Body of pancreas (tissue), 4 donors: ENCODE measurements around the gene CBY1. TPM values are rescaled to one million over a fixed set of nuclear protein-coding genes. Genes with fewer than 3 reads are reported as not detected.
A peak's percentile ranks its signal among the peaks of the same experiment; 100 is the strongest.

ENCODE experiments used
- ATAC-seq: fragments of 150-250 bp; one replicate; pipeline ENCODE4 v1.9.1; 2016
- DNase-seq, 4 donors: peaks; one replicate each; pipeline ENCODE4 v3.0.0-alpha.2; 2019
- H3K27ac ChIP-seq, 4 donors: fragments of 200-600 bp; sonication (generic); 1 replicate in 3 of 4; 2 replicates in 1 of 4; pipeline versions ENCODE4 v1.5.1 to v1.6.1; 2016 to 2019; ENCODE audit warnings: mild to moderate bottlenecking in 1 of 4, mixed read lengths in 1 of 4, moderate library complexity in 1 of 4
- H3K27me3 ChIP-seq, 2 donors: fragments of 200-600 bp; sonication (generic); one replicate each; pipeline ENCODE4 v1.6.0; 2016; ENCODE audit warnings: mild to moderate bottlenecking in 1 of 2
- H3K36me3 ChIP-seq, 2 donors: fragments of 200-600 bp; sonication (generic); replicated peaks in 1 of 2; 2 replicates each; pipeline ENCODE4 v1.5.1; 2016; ENCODE audit warnings: low read depth in 2 of 2; ENCODE audit not compliant: insufficient read depth in 1 of 2
- H3K4me1 ChIP-seq: fragments of 200-600 bp; sonication (generic); one replicate; pipeline ENCODE4 v1.6.0; 2016
- H3K4me3 ChIP-seq, 2 donors: fragments of 200-600 bp; sonication (generic); 1 replicate in 1 of 2; 2 replicates in 1 of 2; pipeline ENCODE4 v1.5.1; 2016 to 2019
- H3K9me3 ChIP-seq, 3 donors: fragments of 200-600 bp; sonication (generic); 1 replicate in 2 of 3; 2 replicates in 1 of 3; pipeline ENCODE4 v1.5.1; 2016
- POLR2A ChIP-seq, 3 donors: fragments of 450-650 bp; IDR thresholded peaks; one replicate each; pipeline ENCODE4 v1.6.1; 2016; ENCODE audit warnings: antibody characterized with exemption in 3 of 3, mild to moderate bottlenecking in 2 of 3
- WGBS, 2 donors: methylation state at CpG; one replicate each; pipeline ENCODE4 v1.1.5; 2017; 5-methylcytosine and 5-hydroxymethylcytosine counted together
- intact Hi-C: fragments of 100-400 bp; cut with DNase I; formaldehyde crosslinking; loops from one replicate; pipeline ENCODE4 v1.15.1; 2023
- total RNA-seq, 2 donors: library from RNA; depleted of rRNA; stranded (reverse); fragments of >200 nt; gene quantifications; one replicate each; pipeline ENCODE4 v1.1.0, GENCODE V29; 2016
- TF ChIP-seq, protein P1 (sequence below), 7 experiments: fragments of 450-650 bp in 4 of 7; fragments of 200-600 bp in 3 of 7; sonication (generic) in 3 of 7; IDR thresholded peaks; one replicate each; pipeline ENCODE4 v1.5.1; 2016 to 2019; ENCODE audit warnings: antibody characterized with exemption in 7 of 7

Gene CBY1
- total RNA-seq, 2 donors from 2014 or later, result 8.6 to 16.5 TPM

DNA sequence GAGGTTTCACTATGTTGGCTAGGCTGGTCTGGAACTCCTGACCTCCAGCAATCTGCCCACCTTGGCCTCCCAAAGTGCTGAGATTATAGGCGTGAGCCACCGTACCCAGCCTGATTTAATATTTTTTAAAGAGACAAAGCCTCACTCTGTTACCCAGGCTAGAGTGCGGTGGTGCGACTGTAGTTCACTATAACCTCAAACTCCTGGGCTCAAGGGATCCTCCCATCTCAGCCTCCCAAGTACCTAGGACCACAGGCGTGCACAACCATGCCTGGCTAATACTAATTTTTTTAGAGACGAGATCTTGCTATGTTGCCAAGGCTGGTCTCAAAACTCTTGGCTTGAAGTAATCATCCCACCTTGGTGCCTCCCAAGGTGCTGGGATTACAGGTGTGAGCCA lies 62.8 kb downstream of the CBY1 start:
- H3K9me3 ChIP-seq, result no peaks in the 10 kb centered on the region
- no peak for TF ChIP-seq POLR2A (IDR thresholded peaks at IDR 0.05)
- TF ChIP-seq, protein P1, sequence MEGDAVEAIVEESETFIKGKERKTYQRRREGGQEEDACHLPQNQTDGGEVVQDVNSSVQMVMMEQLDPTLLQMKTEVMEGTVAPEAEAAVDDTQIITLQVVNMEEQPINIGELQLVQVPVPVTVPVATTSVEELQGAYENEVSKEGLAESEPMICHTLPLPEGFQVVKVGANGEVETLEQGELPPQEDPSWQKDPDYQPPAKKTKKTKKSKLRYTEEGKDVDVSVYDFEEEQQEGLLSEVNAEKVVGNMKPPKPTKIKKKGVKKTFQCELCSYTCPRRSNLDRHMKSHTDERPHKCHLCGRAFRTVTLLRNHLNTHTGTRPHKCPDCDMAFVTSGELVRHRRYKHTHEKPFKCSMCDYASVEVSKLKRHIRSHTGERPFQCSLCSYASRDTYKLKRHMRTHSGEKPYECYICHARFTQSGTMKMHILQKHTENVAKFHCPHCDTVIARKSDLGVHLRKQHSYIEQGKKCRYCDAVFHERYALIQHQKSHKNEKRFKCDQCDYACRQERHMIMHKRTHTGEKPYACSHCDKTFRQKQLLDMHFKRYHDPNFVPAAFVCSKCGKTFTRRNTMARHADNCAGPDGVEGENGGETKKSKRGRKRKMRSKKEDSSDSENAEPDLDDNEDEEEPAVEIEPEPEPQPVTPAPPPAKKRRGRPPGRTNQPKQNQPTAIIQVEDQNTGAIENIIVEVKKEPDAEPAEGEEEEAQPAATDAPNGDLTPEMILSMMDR (IDR thresholded peaks at IDR 0.05), result no peak
- no peak for DNase-seq
- ATAC-seq, result no peak
- 86 to 92% methylated on average over 6 of the region's 6 CpGs for WGBS, 2 donors
- no peak overlapping the region for H3K4me3 ChIP-seq
- H3K27ac ChIP-seq, result peak overlapping the region in 2 of 4 donors; percentile 59 to 70
- no peaks in the 10 kb centered on the region for H3K27me3 ChIP-seq
- intact Hi-C loops, result no loop called here
- peaks cover 14% of the 10 kb centered on the region for H3K4me1 ChIP-seq
- peaks cover 0 to 9% of the 10 kb centered on the region in 2 donors for H3K36me3 ChIP-seq

DNA sequence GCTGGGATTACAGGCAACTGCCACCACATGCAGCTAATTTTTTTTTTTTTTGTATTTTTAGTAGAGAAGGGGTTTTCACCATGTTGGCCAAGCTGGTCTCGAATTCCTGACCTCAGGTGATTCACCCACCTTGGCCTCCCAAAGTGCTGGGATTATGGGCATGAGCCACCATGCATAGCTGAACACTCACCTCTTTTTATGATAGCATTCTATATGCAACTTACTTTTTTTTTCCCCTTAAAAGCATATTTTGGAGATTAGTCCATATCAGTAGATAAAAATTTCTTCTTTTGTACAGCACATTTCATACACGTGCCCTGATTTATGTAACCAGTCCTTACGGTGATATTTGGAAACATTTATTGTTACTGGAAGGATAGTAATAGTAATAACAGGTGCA lies 63.9 kb downstream of the CBY1 start:
- Histone ChIP-seq H3K4me3 (no peak overlapping the region), H3K27me3 (no peaks in the 10 kb centered on the region), H3K4me1 (peaks cover 14% of the 10 kb centered on the region), H3K27ac (no peak overlapping the region), H3K9me3 (no peaks in the 10 kb centered on the region), H3K36me3 (peaks cover 0 to 13% of the 10 kb centered on the region in 2 donors)
- TF ChIP-seq POLR2A (IDR thresholded peaks at IDR 0.05), result no peak
- TF ChIP-seq, protein P1 (IDR thresholded peaks at IDR 0.05), result no peak
- WGBS, 2 donors, result 89 to 90% methylated on average over 3 of the region's 3 CpGs
- intact Hi-C loops, result no loop called here
- ATAC-seq (no peak), DNase-seq (no peak)

DNA sequence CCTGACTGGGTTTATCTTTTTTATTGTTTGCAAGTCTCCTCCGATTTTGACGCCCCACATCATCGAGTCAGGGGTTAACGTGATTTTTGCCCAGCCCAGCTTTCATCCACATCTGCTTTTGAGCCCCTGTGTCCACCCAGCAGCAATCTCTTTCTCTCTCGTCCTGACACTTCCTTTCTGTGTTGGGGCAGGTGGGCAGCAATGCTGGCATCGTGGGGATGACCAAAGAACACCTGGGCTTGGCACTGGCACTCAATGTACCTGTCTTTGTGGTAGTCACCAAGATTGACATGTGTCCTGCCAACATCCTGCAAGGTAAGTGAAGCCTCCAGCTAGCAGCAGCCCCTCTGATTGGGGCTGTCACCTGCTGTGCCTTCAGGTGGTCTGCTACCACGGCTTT lies 65.1 kb downstream of the CBY1 start:
- TF ChIP-seq, protein P1 (IDR thresholded peaks at IDR 0.05), result no peak
- no peak for TF ChIP-seq POLR2A (IDR thresholded peaks at IDR 0.05)
- Histone ChIP-seq H3K4me1 (peaks cover 14% of the 10 kb centered on the region), H3K27ac (no peak overlapping the region), H3K27me3 (no peaks in the 10 kb centered on the region), H3K36me3 (peaks cover 0 to 22% of the 10 kb centered on the region in 2 donors), H3K4me3 (no peak overlapping the region), H3K9me3 (no peaks in the 10 kb centered on the region)
- DNase-seq, result no peak
- WGBS, 2 donors, result 76 to 87% methylated on average over 7 of the region's 7 CpGs
- intact Hi-C loops, result no loop called here
- ATAC-seq, result no peak

Other genes with a start within 250 kb of the CBY1 start
- not detected for gene KCNJ4, start 201.4 kb upstream of the CBY1 start, total RNA-seq
- 10 to 100 TPM in 1 of 2 donors, 1 to 10 TPM in 1; 5.6 to 16.3 TPM for gene KDELR3, start 188.5 kb upstream of the CBY1 start, total RNA-seq
- gene DDX17, start 150.3 kb upstream of the CBY1 start, total RNA-seq, result 100 to 1,000 TPM; 403 to 467 TPM
- gene DMC1, start 86.5 kb upstream of the CBY1 start, total RNA-seq, result under 1 TPM in 1 of 2 donors, not detected in 1; 0.78 TPM
- gene FAM227A, start 246 bp upstream of the CBY1 start, total RNA-seq, result 1 to 10 TPM; 1.3 to 3.6 TPM
- gene TOMM22, start 25.3 kb downstream of the CBY1 start, total RNA-seq, result 10 to 100 TPM; 16.6 to 21.4 TPM
- gene JOSD1, start 44.3 kb downstream of the CBY1 start, total RNA-seq, result 10 to 100 TPM; 20.4 to 50.3 TPM
- gene GTPBP1, start 49.3 kb downstream of the CBY1 start, total RNA-seq, result 10 to 100 TPM; 34.0 to 53.4 TPM
- gene SUN2, start 99.4 kb downstream of the CBY1 start, total RNA-seq, result 100 to 1,000 TPM; 143 to 166 TPM
- 10 to 100 TPM; 11.4 to 13.8 TPM for gene DNAL4, start 137.5 kb downstream of the CBY1 start, total RNA-seq
- 10 to 100 TPM in 1 of 2 donors, 1 to 10 TPM in 1; 6.0 to 10.5 TPM for gene NPTXR, start 187.4 kb downstream of the CBY1 start, total RNA-seq
- gene CBX6, start 215.6 kb downstream of the CBY1 start, total RNA-seq, result 10 to 100 TPM; 32.7 to 45.2 TPM